Hepatocyte (in vitro differentiated cells): Measurements from ENCODE around the gene ZNF664. TPM values are rescaled to one million over a fixed set of nuclear protein-coding genes. Genes with fewer than 3 reads are reported as not detected.

ENCODE experiments used
- DNase-seq: peaks from one replicate; pipeline ENCODE4 v3.0.0-alpha.2; 2016; ENCODE audit warnings: low spot score
- H2AFZ ChIP-seq: fragments of 200-600 bp; sonication (generic); 2 replicates; pipeline ENCODE4 v1.6.0; 2016; ENCODE audit warnings: antibody characterized with exemption, mild to moderate bottlenecking
- H3K27ac ChIP-seq: fragments of 200-600 bp; sonication (generic); 2 replicates; pipeline ENCODE4 v1.5.1; 2016; ENCODE audit warnings: mild to moderate bottlenecking
- H3K27me3 ChIP-seq: fragments of 200-600 bp; sonication (generic); 2 replicates; pipeline ENCODE4 v1.6.1; 2016
- H3K36me3 ChIP-seq: fragments of 200-600 bp; sonication (generic); replicated peaks from 2 replicates; pipeline ENCODE4 v1.5.1; 2016; ENCODE audit warnings: low read depth; ENCODE audit not compliant: insufficient read depth
- H3K4me1 ChIP-seq: fragments of 200-600 bp; sonication (generic); 2 replicates; pipeline ENCODE4 v1.5.1; 2016; ENCODE audit warnings: mild to moderate bottlenecking, moderate library complexity; ENCODE audit not compliant: insufficient read depth
- H3K4me2 ChIP-seq: fragments of 200-600 bp; sonication (generic); 2 replicates; pipeline ENCODE4 v1.6.0; 2016
- H3K4me3 ChIP-seq: fragments of 200-600 bp; sonication (generic); 2 replicates; pipeline ENCODE4 v1.5.1; 2016; ENCODE audit warnings: mild to moderate bottlenecking
- H3K79me2 ChIP-seq: fragments of 200-600 bp; sonication (generic); 2 replicates; pipeline ENCODE4 v1.6.0; 2017; ENCODE audit warnings: mild to moderate bottlenecking
- H3K9me2 ChIP-seq: fragments of 200-600 bp; sonication (generic); replicated peaks from 2 replicates; pipeline ENCODE4 v1.6.0; 2017; ENCODE audit warnings: mild to moderate bottlenecking; ENCODE audit not compliant: insufficient read depth
- H3K9me3 ChIP-seq: fragments of 200-600 bp; sonication (generic); 2 replicates; pipeline ENCODE4 v1.5.1; 2016; ENCODE audit warnings: low read depth, mild to moderate bottlenecking
- H4K20me1 ChIP-seq: fragments of 200-600 bp; sonication (generic); 2 replicates; pipeline ENCODE4 v1.6.0; 2016; ENCODE audit warnings: mild to moderate bottlenecking; ENCODE audit not compliant: insufficient read depth, poor library complexity, severe bottlenecking
- EZH2 ChIP-seq: fragments of 200-600 bp; sonication (generic); IDR thresholded peaks from 2 replicates; pipeline ENCODE4 v1.6.1; 2016; ENCODE audit warnings: antibody characterized with exemption, mild to moderate bottlenecking, borderline replicate concordance
- EZH2phosphoT487 ChIP-seq: fragments of 200-600 bp; sonication (generic); IDR thresholded peaks from one replicate; pipeline ENCODE4 v1.6.1; 2018; ENCODE audit warnings: antibody characterized with exemption, mild to moderate bottlenecking, low read depth, moderate library complexity; ENCODE audit not compliant: unreplicated experiment, severe bottlenecking
- WGBS: methylation state at CpG from one replicate; pipeline ENCODE4 v1.1.6; 2016; ENCODE audit warnings: low lambda C conversion rate; ENCODE audit errors: missing lambda C conversion rate; 5-methylcytosine and 5-hydroxymethylcytosine counted together
- polyA plus RNA-seq: library from polyadenylated mRNA; unstranded; fragments of >200 nt; fragmentation: Nextera tagmentation; extraction: Ambion mirVana; gene quantifications from 2 replicates; pipeline ENCODE4 v1.2.1, GENCODE V29; 2016
- total RNA-seq: library from RNA; depleted of rRNA; stranded (reverse); fragments of >200 nt; gene quantifications from 2 replicates; pipeline ENCODE4 v1.2.3, GENCODE V29; 2014
- TF ChIP-seq, protein P1 (sequence below): fragments of 200-600 bp; sonication (generic); IDR thresholded peaks from 2 replicates; pipeline ENCODE4 v1.5.1; 2016; ENCODE audit warnings: antibody characterized with exemption, mild to moderate bottlenecking; ENCODE audit not compliant: poor library complexity

Gene ZNF664
- total and polyA plus RNA-seq, 2 experiments from 2014 or later, result 17.6 to 80.4 TPM

DNA sequence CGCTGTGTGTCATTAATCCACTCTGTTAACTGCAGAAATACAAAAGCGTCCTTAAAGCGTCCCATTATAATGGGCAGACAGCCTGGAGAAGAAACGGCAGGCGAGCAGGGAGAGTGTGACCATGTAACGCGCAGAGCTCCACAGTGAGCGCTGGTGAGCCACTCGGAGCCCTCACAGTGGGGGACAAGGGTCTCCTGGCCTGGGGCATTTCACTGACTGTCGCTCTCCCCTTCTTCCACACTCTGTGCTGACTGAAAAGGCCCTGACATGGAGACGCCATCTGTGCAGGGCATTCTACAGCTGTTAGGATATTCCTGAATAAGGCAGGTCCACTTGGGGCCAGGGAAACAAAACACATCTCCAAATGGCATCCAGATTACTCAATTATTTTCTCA is 24.6 kb upstream of the ZNF664 start:
- H3K27ac ChIP-seq, result no peak overlapping the region
- WGBS, result 90% methylated on average over 11 of the region's 11 CpGs
- H3K27me3 ChIP-seq, result no peaks in the 10 kb centered on the region
- no peaks in the 10 kb centered on the region for H3K4me1 ChIP-seq
- no peaks in the 10 kb centered on the region for H3K9me2 ChIP-seq
- TF ChIP-seq EZH2phosphoT487 (no peak), EZH2 (no peak)
- TF ChIP-seq, protein P1, sequence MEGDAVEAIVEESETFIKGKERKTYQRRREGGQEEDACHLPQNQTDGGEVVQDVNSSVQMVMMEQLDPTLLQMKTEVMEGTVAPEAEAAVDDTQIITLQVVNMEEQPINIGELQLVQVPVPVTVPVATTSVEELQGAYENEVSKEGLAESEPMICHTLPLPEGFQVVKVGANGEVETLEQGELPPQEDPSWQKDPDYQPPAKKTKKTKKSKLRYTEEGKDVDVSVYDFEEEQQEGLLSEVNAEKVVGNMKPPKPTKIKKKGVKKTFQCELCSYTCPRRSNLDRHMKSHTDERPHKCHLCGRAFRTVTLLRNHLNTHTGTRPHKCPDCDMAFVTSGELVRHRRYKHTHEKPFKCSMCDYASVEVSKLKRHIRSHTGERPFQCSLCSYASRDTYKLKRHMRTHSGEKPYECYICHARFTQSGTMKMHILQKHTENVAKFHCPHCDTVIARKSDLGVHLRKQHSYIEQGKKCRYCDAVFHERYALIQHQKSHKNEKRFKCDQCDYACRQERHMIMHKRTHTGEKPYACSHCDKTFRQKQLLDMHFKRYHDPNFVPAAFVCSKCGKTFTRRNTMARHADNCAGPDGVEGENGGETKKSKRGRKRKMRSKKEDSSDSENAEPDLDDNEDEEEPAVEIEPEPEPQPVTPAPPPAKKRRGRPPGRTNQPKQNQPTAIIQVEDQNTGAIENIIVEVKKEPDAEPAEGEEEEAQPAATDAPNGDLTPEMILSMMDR, result no peak
- H3K79me2 ChIP-seq, result peaks cover 23% of the 10 kb centered on the region
- no peak overlapping the region for H3K4me3 ChIP-seq
- H4K20me1 ChIP-seq, result no peaks in the 10 kb centered on the region
- no peaks in the 10 kb centered on the region for H3K36me3 ChIP-seq
- no peak overlapping the region for H2AFZ ChIP-seq
- H3K9me3 ChIP-seq, result no peaks in the 10 kb centered on the region
- DNase-seq, result no peak
- H3K4me2 ChIP-seq, result no peak overlapping the region

DNA sequence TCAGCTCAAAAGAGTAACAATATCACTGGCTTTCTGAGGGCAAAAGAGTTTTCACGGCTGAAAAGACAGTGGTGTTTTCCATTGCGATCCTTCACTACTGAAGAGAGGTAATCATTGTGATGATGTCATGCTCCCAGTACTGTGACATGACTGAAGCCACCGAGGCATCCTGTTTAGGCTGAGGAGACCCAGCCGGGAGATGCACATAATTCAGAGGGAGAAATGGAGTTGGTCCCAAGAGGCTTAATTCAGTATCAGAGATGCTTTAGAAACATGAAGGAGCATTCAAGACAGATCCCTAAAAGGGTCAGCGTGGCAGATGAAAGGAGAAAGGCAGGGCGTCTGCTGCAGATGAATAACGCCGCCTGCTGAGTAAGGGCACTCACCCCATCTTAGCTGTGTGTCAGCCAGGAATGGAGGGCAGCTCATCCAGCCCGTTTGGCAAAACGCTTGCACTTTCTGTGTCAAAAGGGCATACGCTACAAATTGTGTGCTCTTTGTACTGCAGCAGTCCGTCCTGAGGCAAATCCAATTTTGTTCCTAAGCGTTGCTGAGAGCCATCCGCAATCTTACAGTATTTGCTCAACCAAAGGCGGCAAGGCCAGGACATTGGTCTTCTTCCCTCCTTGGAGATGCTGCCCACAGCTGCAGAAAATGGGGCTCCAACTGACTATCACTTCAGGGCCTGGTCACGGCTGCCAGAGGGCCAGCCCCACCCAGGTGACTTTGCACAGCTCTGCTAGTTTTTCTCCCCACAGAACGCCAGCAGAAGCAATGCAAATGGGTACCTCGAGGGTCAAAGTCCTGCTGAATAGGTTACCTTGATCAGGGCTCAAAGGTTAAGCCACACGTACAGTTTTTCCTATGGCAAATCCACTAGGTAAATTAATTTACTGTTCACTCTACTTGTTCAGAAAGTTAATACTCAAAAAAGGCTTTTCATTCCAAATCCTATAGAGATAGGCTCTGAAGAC is 23.9 kb upstream of the ZNF664 start:
- Histone ChIP-seq H2AFZ (no peak overlapping the region), H3K79me2 (peaks cover 27% of the 10 kb centered on the region), H3K9me2 (no peaks in the 10 kb centered on the region), H3K36me3 (no peaks in the 10 kb centered on the region), H4K20me1 (no peaks in the 10 kb centered on the region), H3K27me3 (no peaks in the 10 kb centered on the region), H3K4me2 (no peak overlapping the region), H3K4me3 (no peak overlapping the region), H3K4me1 (no peaks in the 10 kb centered on the region), H3K9me3 (no peaks in the 10 kb centered on the region), H3K27ac (peak overlapping the region; percentile 31)
- 79% methylated on average over 19 of the region's 19 CpGs for WGBS
- peak; percentile 37 for DNase-seq
- TF ChIP-seq EZH2, result no peak
- TF ChIP-seq, protein P1, result no peak
- no peak for TF ChIP-seq EZH2phosphoT487

DNA sequence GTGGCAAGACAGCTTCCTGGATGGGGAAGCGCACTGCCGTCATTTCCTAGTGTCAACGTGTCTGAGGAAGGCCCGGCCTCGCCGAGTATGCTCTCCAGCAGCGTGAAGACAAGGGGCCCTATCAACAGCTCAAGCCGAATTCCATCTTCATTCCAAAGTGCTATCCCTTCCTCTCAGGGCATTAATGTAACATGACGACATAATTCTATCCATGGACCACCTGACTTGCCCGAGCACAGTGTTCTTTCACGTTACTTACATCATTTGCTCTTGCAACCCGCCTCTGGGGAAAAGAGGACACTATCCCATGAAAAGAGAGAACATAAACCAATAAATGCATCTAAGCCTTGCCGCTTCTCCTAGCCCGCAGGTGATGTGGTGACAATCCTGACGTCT is 23.2 kb upstream of the ZNF664 start:
- H2AFZ ChIP-seq, result no peak overlapping the region
- no peaks in the 10 kb centered on the region for H3K9me2 ChIP-seq
- no peak overlapping the region for H3K4me2 ChIP-seq
- H3K27me3 ChIP-seq, result no peaks in the 10 kb centered on the region
- 91% methylated on average over 15 of the region's 15 CpGs for WGBS
- peak overlapping the region; percentile 31 for H3K27ac ChIP-seq
- H4K20me1 ChIP-seq, result no peaks in the 10 kb centered on the region
- no peaks in the 10 kb centered on the region for H3K36me3 ChIP-seq
- DNase-seq, result no peak
- H3K9me3 ChIP-seq, result no peaks in the 10 kb centered on the region
- no peak overlapping the region for H3K4me3 ChIP-seq
- no peak for TF ChIP-seq EZH2
- TF ChIP-seq, protein P1, result no peak
- TF ChIP-seq EZH2phosphoT487, result no peak
- no peaks in the 10 kb centered on the region for H3K4me1 ChIP-seq
- peaks cover 29% of the 10 kb centered on the region for H3K79me2 ChIP-seq
